Liver (tissue), 9 donors: ENCODE data around the gene CFAP157. TPM values are rescaled to one million over a fixed set of nuclear protein-coding genes. Genes with fewer than 3 reads are reported as not detected.

Experiments
- DNase-seq: peaks from one replicate; pipeline ENCODE4 v3.0.0-alpha.2; 2017; ENCODE audit warnings: low spot score
- H3K27ac ChIP-seq, 2 donors: one replicate each; pipeline ENCODE4 v1.7.0; 2013; ENCODE audit warnings: inconsistent platforms in 2 of 2, low read length in 2 of 2, control low read depth in 1 of 2, low read depth in 1 of 2, mild to moderate bottlenecking in 1 of 2
- H3K27me3 ChIP-seq, 4 donors: one replicate each; pipeline versions ENCODE4 v1.6.1 to v1.7.0; 2013; ENCODE audit warnings: low read length in 3 of 4, inconsistent platforms in 1 of 4, mild to moderate bottlenecking in 1 of 4, moderate library complexity in 1 of 4; ENCODE audit not compliant: control insufficient read depth in 4 of 4, insufficient read depth in 4 of 4
- H3K36me3 ChIP-seq, 4 donors: one replicate each; pipeline versions ENCODE4 v1.6.1 to v1.7.0; 2013; ENCODE audit warnings: low read length in 3 of 4, mild to moderate bottlenecking in 3 of 4, low read depth in 1 of 4, moderate library complexity in 1 of 4; ENCODE audit not compliant: control insufficient read depth in 4 of 4, insufficient read depth in 3 of 4
- H3K4me1 ChIP-seq, 4 donors: one replicate each; pipeline versions ENCODE4 v1.6.1 to v1.7.0; 2013; ENCODE audit warnings: low read length in 3 of 4, mild to moderate bottlenecking in 3 of 4, moderate library complexity in 1 of 4; ENCODE audit not compliant: control insufficient read depth in 4 of 4, insufficient read depth in 4 of 4
- H3K4me3 ChIP-seq, 3 donors: one replicate each; pipeline versions ENCODE4 v1.6.1 to v1.7.0; 2013; ENCODE audit warnings: low read length in 3 of 3, control low read depth in 1 of 3, low read depth in 1 of 3, mild to moderate bottlenecking in 1 of 3
- H3K9ac ChIP-seq, 2 donors: one replicate each; pipeline ENCODE4 v1.7.0; 2013; ENCODE audit warnings: low read length in 2 of 2, mild to moderate bottlenecking in 2 of 2, moderate library complexity in 2 of 2, control low read depth in 1 of 2, low read depth in 1 of 2
- H3K9me3 ChIP-seq, 4 donors: one replicate each; pipeline versions ENCODE4 v1.6.1 to v1.7.0; 2013; ENCODE audit warnings: low read length in 3 of 4; ENCODE audit not compliant: control insufficient read depth in 4 of 4
- ATF3 ChIP-seq: IDR thresholded peaks from 2 replicates; pipeline ENCODE4 v1.6.1; 2016; ENCODE audit warnings: antibody characterized with exemption
- CTCF ChIP-seq: fragments of 150-350 bp; IDR thresholded peaks from 2 replicates; pipeline ENCODE4 v1.5.1; 2017; ENCODE audit warnings: improper control_type of control experiment, low read depth, low read length; ENCODE audit not compliant: missing input control
- EGR1 ChIP-seq, 2 donors: IDR thresholded peaks; 2 replicates each; pipeline ENCODE4 v1.6.1; 2016 to 2018; ENCODE audit warnings: antibody characterized with exemption in 2 of 2, low read depth in 2 of 2
- FOXA1 ChIP-seq: IDR thresholded peaks from 2 replicates; pipeline ENCODE4 v1.6.1; 2016; ENCODE audit warnings: antibody characterized with exemption
- FOXA2 ChIP-seq: IDR thresholded peaks from 2 replicates; pipeline ENCODE4 v1.6.1; 2016; ENCODE audit warnings: antibody characterized with exemption
- GABPA ChIP-seq, 2 donors: IDR thresholded peaks in 1 of 2; conservative IDR thresholded peaks in 1 of 2; 2 replicates each; pipeline ENCODE4 v1.6.1; 2016; ENCODE audit warnings: antibody characterized with exemption in 2 of 2, mild to moderate bottlenecking in 1 of 2, moderate library complexity in 1 of 2
- HNF4A ChIP-seq, 2 donors: conservative IDR thresholded peaks; 2 replicates each; pipeline ENCODE4 v1.6.1; 2016; ENCODE audit warnings: antibody characterized with exemption in 2 of 2, mild to moderate bottlenecking in 2 of 2
- HNF4G ChIP-seq: IDR thresholded peaks from 2 replicates; pipeline ENCODE4 v1.6.1; 2016; ENCODE audit warnings: antibody characterized with exemption
- MAX ChIP-seq: IDR thresholded peaks from 2 replicates; pipeline ENCODE4 v1.6.1; 2016; ENCODE audit warnings: antibody characterized with exemption
- NR2F2 ChIP-seq: IDR thresholded peaks from 2 replicates; pipeline ENCODE4 v1.6.1; 2016; ENCODE audit warnings: antibody characterized with exemption
- RXRA ChIP-seq, 2 donors: IDR thresholded peaks; 2 replicates each; pipeline ENCODE4 v1.6.1; 2017 to 2018; ENCODE audit warnings: antibody characterized with exemption in 2 of 2, mild to moderate bottlenecking in 1 of 2
- TAF1 ChIP-seq: conservative IDR thresholded peaks from 2 replicates; pipeline ENCODE4 v1.6.1; 2016; ENCODE audit warnings: antibody characterized with exemption, mild to moderate bottlenecking
- YY1 ChIP-seq: IDR thresholded peaks from 2 replicates; pipeline ENCODE4 v1.6.1; 2016; ENCODE audit warnings: antibody characterized with exemption, mild to moderate bottlenecking
- ZBTB33 ChIP-seq: IDR thresholded peaks from 2 replicates; pipeline ENCODE4 v1.6.1; 2016; ENCODE audit warnings: antibody characterized with exemption
- WGBS: extraction: QIAGEN DNeasy Blood & Tissue Kit; methylation state at CpG from one replicate; pipeline ENCODE4 v1.1.7; 2013; 5-methylcytosine and 5-hydroxymethylcytosine counted together
- polyA plus RNA-seq, 2 donors: library from polyadenylated mRNA; stranded (reverse) in 1 of 2; unstranded in 1 of 2; fragments of 200-250 nt in 1 of 2; fragments of >200 nt in 1 of 2; fragmentation: Nextera tagmentation in 1 of 2; extraction: Ambion mirVana in 1 of 2; gene quantifications; one replicate each; pipeline versions ENCODE4 v1.2.1 to v1.2.3, GENCODE V29; 2013 to 2015
- total RNA-seq, 2 donors: library from RNA; depleted of rRNA; stranded (reverse); fragments of >200 nt; gene quantifications; one replicate each; pipeline ENCODE4 v1.2.3, GENCODE V29; 2014
- donor health status: healthy.
- donor health status: healthy.
- donor health status: healthy.
- donor health status: healthy.
- donor health status: healthy.

CFAP157 gene
- total and polyA plus RNA-seq, 4 donors: 0.07 to 0.22 TPM; not detected in 2

DNA sequence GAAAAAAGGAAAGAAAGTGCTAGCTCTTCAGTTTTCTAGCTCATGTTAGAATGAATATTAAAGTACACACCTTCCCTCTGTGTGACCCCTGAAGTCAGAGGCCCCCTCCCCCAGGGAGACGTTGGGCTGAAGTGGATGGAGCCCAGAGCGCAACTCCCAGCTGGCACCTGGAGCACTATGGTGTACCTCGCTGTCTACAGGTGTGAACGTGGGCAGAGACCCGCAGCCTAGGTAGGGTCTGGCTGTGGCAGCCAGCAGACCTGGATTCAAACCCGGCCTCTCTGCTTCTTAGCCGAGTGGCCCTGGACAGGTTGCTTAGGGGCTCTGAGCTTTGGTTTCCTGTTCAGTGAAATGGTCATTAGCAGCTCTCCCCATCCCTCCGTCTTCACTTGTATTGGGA is 22.0 kb downstream of the CFAP157 start:
- H3K36me3 ChIP-seq: peaks cover 0 to 3% (median 1%) of the 10 kb centered on the region in 4 donors
- no peak for TF ChIP-seq FOXA2
- TF ChIP-seq MAX: no peak
- no peak for TF ChIP-seq FOXA1
- no peak for TF ChIP-seq ZBTB33
- TF ChIP-seq EGR1 (IDR thresholded peaks at IDR 0.05; ENCODE audit: low read depth in 2 of 2): no peak
- TF ChIP-seq HNF4A (conservative IDR thresholded peaks at IDR 0.05): no peak
- TF ChIP-seq ATF3: no peak
- TF ChIP-seq CTCF: no peak
- TF ChIP-seq RXRA (IDR thresholded peaks at IDR 0.05): no peak
- H3K4me1 ChIP-seq: peaks cover 0 to 5% (median 1%) of the 10 kb centered on the region in 4 donors
- no peaks in the 10 kb centered on the region for H3K9me3 ChIP-seq
- H3K4me3 ChIP-seq: no peak overlapping the region
- H3K9ac ChIP-seq: no peak overlapping the region
- no peak overlapping the region for H3K27ac ChIP-seq
- DNase-seq: no peak
- 93% methylated on average over 8 of the region's 8 CpGs for WGBS
- no peaks in the 10 kb centered on the region for H3K27me3 ChIP-seq

DNA sequence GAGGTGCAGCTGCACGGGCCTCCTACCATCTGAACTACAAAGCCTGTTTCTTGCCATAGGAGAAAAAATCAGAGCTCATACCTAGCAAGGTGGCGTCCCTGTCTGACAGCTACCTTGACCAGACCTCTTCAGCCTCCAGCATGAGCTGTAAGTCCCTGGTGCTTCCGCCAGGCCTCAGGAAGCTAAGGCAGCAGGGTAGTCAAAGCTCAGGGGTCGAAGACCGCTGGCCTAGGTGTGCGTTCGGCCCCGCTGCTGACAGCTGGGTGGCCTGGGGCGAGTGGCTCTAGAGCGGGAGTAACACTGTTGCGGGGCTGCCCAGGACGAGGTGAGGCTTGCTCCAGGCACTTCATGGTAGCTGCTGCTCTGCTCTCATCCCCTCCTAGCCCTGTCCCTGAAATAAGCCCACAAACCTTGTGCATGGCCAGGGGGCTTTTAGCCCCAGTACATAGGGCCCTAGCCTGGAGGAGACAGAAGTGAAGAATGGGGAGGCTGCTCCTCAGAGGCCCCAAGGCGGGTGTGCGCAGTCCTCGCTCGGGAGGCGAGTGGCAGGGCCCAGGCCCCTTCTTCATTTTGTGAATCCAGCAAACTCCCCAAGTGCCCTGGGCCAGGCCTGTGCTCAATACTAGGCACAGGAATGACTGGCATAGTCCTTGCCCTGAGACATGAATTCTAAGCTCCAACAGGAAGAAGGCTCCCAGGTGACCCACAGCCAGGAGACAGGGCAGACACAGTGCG is 22.9 kb downstream of the CFAP157 start:
- no peak overlapping the region for H3K27ac ChIP-seq
- no peak for TF ChIP-seq TAF1
- no peak for TF ChIP-seq YY1
- TF ChIP-seq FOXA2: no peak
- TF ChIP-seq RXRA (IDR thresholded peaks at IDR 0.05): no peak
- TF ChIP-seq MAX: no peak
- no peak for TF ChIP-seq EGR1 (IDR thresholded peaks at IDR 0.05; ENCODE audit: low read depth in 2 of 2)
- TF ChIP-seq GABPA (IDR thresholded peaks at IDR 0.05 in 1 of 2, conservative IDR thresholded peaks at IDR 0.05 in 1 of 2): no peak
- no peak for TF ChIP-seq ATF3
- no peak for TF ChIP-seq CTCF
- no peak for TF ChIP-seq NR2F2
- no peak for TF ChIP-seq HNF4G
- no peak for TF ChIP-seq HNF4A (conservative IDR thresholded peaks at IDR 0.05)
- TF ChIP-seq FOXA1: no peak
- no peak for DNase-seq
- H3K4me3 ChIP-seq: no peak overlapping the region
- peaks cover under 1 to 9% (median 6%) of the 10 kb centered on the region in 4 donors for H3K4me1 ChIP-seq
- H3K9me3 ChIP-seq: no peaks in the 10 kb centered on the region
- H3K36me3 ChIP-seq: peaks cover 0 to 3% (median 1%) of the 10 kb centered on the region in 4 donors
- H3K9ac ChIP-seq: no peak overlapping the region
- 90% methylated on average over 18 of the region's 18 CpGs for WGBS
- no peaks in the 10 kb centered on the region for H3K27me3 ChIP-seq
